GM23248 (cell line): Measurements from ENCODE around the gene FBXW4. TPM values are rescaled to one million over a fixed set of nuclear protein-coding genes. Genes with fewer than 3 reads are reported as not detected.
"Not testable (repeated sequence)": the region's sequence is repeated elsewhere in the genome, so short reads cannot be mapped to it uniquely, and the experiment has no call there.

Experiments
- DNase-seq: peaks from one replicate; pipeline ENCODE4 v3.0.0-alpha.2; 2015
- H2AFZ ChIP-seq: fragments of 200-600 bp; sonication (generic); 2 replicates; pipeline ENCODE4 v1.6.1; 2016; ENCODE audit warnings: antibody characterized with exemption
- H3F3A ChIP-seq: fragments of 200-600 bp; sonication (generic); 2 replicates; pipeline ENCODE4 v1.6.1; 2016; ENCODE audit warnings: mild to moderate bottlenecking, antibody characterized with exemption, mixed run types; ENCODE audit not compliant: insufficient read depth
- H3K27ac ChIP-seq: fragments of 200-600 bp; sonication (generic); 2 replicates; pipeline ENCODE4 v1.5.1; 2016; ENCODE audit warnings: mild to moderate bottlenecking
- H3K27me3 ChIP-seq: fragments of 200-600 bp; sonication (generic); replicated peaks from 2 replicates; pipeline ENCODE4 v1.6.1; 2016; ENCODE audit warnings: mild to moderate bottlenecking; ENCODE audit not compliant: insufficient read depth
- H3K36me3 ChIP-seq: fragments of 200-600 bp; sonication (generic); 2 replicates; pipeline ENCODE4 v1.6.1; 2016; ENCODE audit warnings: low read depth, mild to moderate bottlenecking
- H3K4me1 ChIP-seq: fragments of 200-600 bp; sonication (generic); 2 replicates; pipeline ENCODE4 v1.6.1; 2016; ENCODE audit warnings: mild to moderate bottlenecking; ENCODE audit not compliant: insufficient read depth
- H3K4me2 ChIP-seq: fragments of 200-600 bp; sonication (generic); one replicate; pipeline ENCODE4 v1.6.1; 2016; ENCODE audit warnings: mild to moderate bottlenecking; ENCODE audit not compliant: unreplicated experiment
- H3K4me3 ChIP-seq: fragments of 200-600 bp; sonication (generic); 2 replicates; pipeline ENCODE4 v1.5.1; 2016; ENCODE audit warnings: mild to moderate bottlenecking
- H3K79me2 ChIP-seq: fragments of 200-600 bp; sonication (generic); 2 replicates; pipeline ENCODE4 v1.6.1; 2016; ENCODE audit warnings: mild to moderate bottlenecking; ENCODE audit not compliant: insufficient read depth
- H3K9ac ChIP-seq: fragments of 200-600 bp; sonication (generic); 2 replicates; pipeline ENCODE4 v1.6.1; 2016; ENCODE audit warnings: mild to moderate bottlenecking
- H3K9me2 ChIP-seq: fragments of 200-600 bp; sonication (generic); 2 replicates; pipeline ENCODE4 v1.6.1; 2016; ENCODE audit warnings: mixed run types, mild to moderate bottlenecking, moderate library complexity; ENCODE audit not compliant: insufficient read depth
- H3K9me3 ChIP-seq: fragments of 200-600 bp; sonication (generic); one replicate; pipeline ENCODE4 v1.6.1; 2017; ENCODE audit warnings: low read depth
- H4K20me1 ChIP-seq: fragments of 200-600 bp; sonication (generic); 2 replicates; pipeline ENCODE4 v1.6.0; 2016; ENCODE audit not compliant: insufficient read depth
- EZH2 ChIP-seq: fragments of 200-600 bp; sonication (generic); IDR thresholded peaks from 2 replicates; pipeline ENCODE4 v1.6.1; 2018; ENCODE audit warnings: antibody characterized with exemption, mild to moderate bottlenecking; ENCODE audit not compliant: insufficient read depth, poor library complexity, severe bottlenecking
- EZH2phosphoT487 ChIP-seq: fragments of 200-600 bp; sonication (generic); IDR thresholded peaks from 2 replicates; pipeline ENCODE4 v1.6.1; 2018; ENCODE audit warnings: antibody characterized with exemption, moderate library complexity, mild to moderate bottlenecking, low read depth; ENCODE audit not compliant: insufficient read depth
- WGBS, 2 experiments: methylation state at CpG; one replicate each; pipeline ENCODE4 v1.1.6; 2015 to 2017; ENCODE audit warnings: low lambda C conversion rate in 2 of 2, low coverage in 1 of 2; ENCODE audit errors: missing lambda C conversion rate in 2 of 2; 5-methylcytosine and 5-hydroxymethylcytosine counted together
- in situ Hi-C: fragments of 300-500 bp; cut with MboI; formaldehyde crosslinking; loops from 2 replicates; pipeline ENCODE4 v1.15.0; 2020
- polyA plus RNA-seq: library from polyadenylated mRNA; unstranded; fragments of >200 nt; fragmentation: Nextera tagmentation; extraction: Ambion mirVana; gene quantifications from 2 replicates; pipeline ENCODE4 v1.2.1, GENCODE V29; 2016
- total RNA-seq: library from RNA; depleted of rRNA; stranded (reverse); fragments of >200 nt; shearing (Covaris generic); gene quantifications from 2 replicates; pipeline ENCODE4 v1.2.3, GENCODE V29; 2014

FBXW4 gene
- total and polyA plus RNA-seq, 2 experiments from 2014 or later, result 4.6 to 18.7 TPM

GRCh38 chr10:101595591-101596433 is 99.2 kb downstream of the FBXW4 start:
- no peaks in the 10 kb centered on the region for H3F3A ChIP-seq
- no peaks in the 10 kb centered on the region for H3K9me2 ChIP-seq
- no peaks in the 10 kb centered on the region for H3K4me1 ChIP-seq
- in situ Hi-C loops, result no loop called here
- H3K27ac ChIP-seq, result no peak overlapping the region
- H3K4me3 ChIP-seq, result no peak overlapping the region
- H3K9me3 ChIP-seq, result no peaks in the 10 kb centered on the region
- no peak for DNase-seq
- no peak overlapping the region for H3K9ac ChIP-seq
- TF ChIP-seq EZH2phosphoT487 (no peak), EZH2 (no peak)
- no peaks in the 10 kb centered on the region for H4K20me1 ChIP-seq
- 0 out of 2 replicates have a peak, but pooled peaks cover 3% of the 10 kb centered on the region for H3K36me3 ChIP-seq
- peaks cover 6% of the 10 kb centered on the region; the same call in 1 of the 2 replicates for H3K79me2 ChIP-seq
- no peaks in the 10 kb centered on the region for H3K27me3 ChIP-seq
- H3K4me2 ChIP-seq, result no peak overlapping the region
- WGBS, 2 experiments, result 70 to 71% methylated on average over 13 of the region's 13 CpGs
- no peak overlapping the region for H2AFZ ChIP-seq

DNA sequence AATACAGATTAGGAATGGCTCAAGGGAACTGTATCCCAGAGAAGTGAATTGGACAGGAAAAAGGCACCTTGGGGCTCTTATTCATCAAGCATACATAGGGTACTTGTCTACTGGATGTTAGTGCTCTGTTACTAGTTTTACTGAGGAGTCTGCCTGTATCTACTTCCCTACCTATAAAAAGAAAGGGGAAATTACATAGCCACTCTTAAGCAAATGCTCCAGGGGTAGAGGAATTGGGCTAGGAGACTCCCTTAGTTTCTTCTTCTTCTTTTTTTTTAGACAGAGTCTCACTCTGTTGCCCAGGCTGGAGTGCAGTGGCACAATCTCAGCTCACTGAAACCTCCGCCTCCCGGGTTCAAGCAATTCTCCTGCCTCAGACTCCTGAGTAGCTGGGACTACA is 101.6 kb downstream of the FBXW4 start:
- peaks cover 30% of the 10 kb centered on the region for H3K79me2 ChIP-seq
- 95 to 100% methylated on average over 2 of the region's 2 CpGs for WGBS, 2 experiments
- H3K9me3 ChIP-seq, H3F3A ChIP-seq, H3K27me3 ChIP-seq, H3K9ac ChIP-seq, in situ Hi-C loops, H3K9me2 ChIP-seq, H3K36me3 ChIP-seq, H4K20me1 ChIP-seq, H3K27ac ChIP-seq, H3K4me2 ChIP-seq, H3K4me1 ChIP-seq, H2AFZ ChIP-seq, H3K4me3 ChIP-seq, DNase-seq: not testable (repeated sequence)

GRCh38 chr10:101588879-101589278 is 106.1 kb downstream of the FBXW4 start:
- no peaks in the 10 kb centered on the region for H3K9me3 ChIP-seq
- H3F3A ChIP-seq, result 0 out of 2 replicates have a peak, but pooled peaks cover 3% of the 10 kb centered on the region
- H3K27ac ChIP-seq, result peak overlapping the region; percentile 62
- no peaks in the 10 kb centered on the region for H3K9me2 ChIP-seq
- TF ChIP-seq EZH2phosphoT487 (no peak), EZH2 (no peak)
- peak overlapping the region; percentile 78 for H3K9ac ChIP-seq
- H3K27me3 ChIP-seq, result no peaks in the 10 kb centered on the region
- peak overlapping the region; percentile 91 for H2AFZ ChIP-seq
- peak overlapping the region; percentile 93 for H3K4me3 ChIP-seq
- H3K4me2 ChIP-seq, result peak overlapping the region; percentile 97
- peak; percentile 74 for DNase-seq
- 56 to 61% methylated on average over 5 of the region's 5 CpGs for WGBS, 2 experiments
- H3K4me1 ChIP-seq, result peaks cover 13% of the 10 kb centered on the region; the same call in 1 of the 2 replicates
- H3K36me3 ChIP-seq, result no peaks in the 10 kb centered on the region
- no peaks in the 10 kb centered on the region for H4K20me1 ChIP-seq
- peaks cover 49% of the 10 kb centered on the region for H3K79me2 ChIP-seq
- in situ Hi-C loops, result no loop called here

DNA sequence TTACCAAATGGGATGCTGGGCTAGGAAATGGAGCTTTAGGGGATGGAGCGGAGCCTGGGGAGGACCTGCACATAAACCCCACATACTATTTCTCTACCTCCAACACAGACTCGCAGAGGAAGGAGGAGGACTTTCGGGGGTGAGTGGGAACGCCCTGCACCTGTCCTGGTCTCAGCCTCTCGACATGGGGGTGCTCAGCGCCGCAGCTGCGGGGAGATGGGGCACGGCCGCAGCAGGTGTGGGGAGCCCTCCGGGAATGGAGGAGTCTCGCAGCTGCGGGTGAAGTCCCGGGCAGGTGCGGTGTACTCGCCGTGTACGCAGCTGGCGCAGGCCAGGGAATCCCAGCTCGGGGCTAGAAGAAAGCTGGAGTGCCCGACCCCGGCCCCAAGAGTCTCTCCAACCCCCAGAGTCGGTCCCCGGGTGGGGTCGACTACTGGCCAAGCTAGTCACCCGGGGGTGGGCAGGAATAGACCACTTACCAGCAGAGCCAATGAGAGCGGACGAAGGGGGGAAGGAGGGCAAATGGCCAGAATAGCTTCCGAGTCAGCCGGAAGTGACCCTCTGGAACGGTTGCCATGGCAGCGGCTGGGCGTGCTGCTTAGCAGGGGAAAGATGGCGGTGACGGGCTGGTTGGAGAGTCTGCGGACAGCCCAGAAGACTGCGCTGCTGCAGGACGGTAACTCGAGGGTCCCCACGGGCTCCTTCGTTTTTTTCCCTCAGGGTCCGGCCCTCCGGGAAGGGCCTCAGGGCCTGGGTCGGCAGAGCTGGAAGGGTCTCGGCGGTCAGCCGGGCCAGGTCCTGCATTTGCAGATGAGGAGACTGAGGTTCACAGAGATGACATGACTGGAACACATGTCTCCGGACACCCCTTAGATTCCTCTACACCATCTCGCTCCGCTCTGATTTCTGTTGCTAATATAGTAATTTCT is 107.0 kb downstream of the FBXW4 start, which contains the start of the genes DPCD and POLL:
Gene DPCD, plus strand, starts transcription at position 597 of the 929 bp plus-strand sequence. Its CDS starts 16 bp downstream, at position 613.
Gene POLL, minus strand, starts transcription at position 533 of the 929 bp plus-strand sequence. CDS start 897 bp downstream, outside the sequence.
- Histone ChIP-seq H4K20me1 (no peaks in the 10 kb centered on the region), H3K9ac (peak within 1 kb of the TSS; percentile 78), H3K9me2 (no peaks in the 10 kb centered on the region), H3K4me1 (peaks cover 13% of the 10 kb centered on the region; the same call in 1 of the 2 replicates), H3K9me3 (no peaks in the 10 kb centered on the region), H3F3A (0 out of 2 replicates have a peak, but pooled peaks cover 3% of the 10 kb centered on the region), H3K4me2 (peak within 1 kb of the TSS; percentile 97), H3K27me3 (no peaks in the 10 kb centered on the region), H3K79me2 (peaks cover 49% of the 10 kb centered on the region), H3K4me3 (peak within 1 kb of the TSS; percentile 93), H3K27ac (peak within 1 kb of the TSS; percentile 62), H2AFZ (peak within 1 kb of the TSS; percentile 91), H3K36me3 (no peaks in the 10 kb centered on the region)
- WGBS, 2 experiments, result 2% methylated on average over 42 to 49 of the region's 50 CpGs
- no peak for TF ChIP-seq EZH2
- TF ChIP-seq EZH2phosphoT487, result no peak
- peak; percentile 99 for DNase-seq
- in situ Hi-C loops, result no loop called here
